Heart left ventricle (tissue), 16 donors: Measurements from ENCODE around the gene ALDH3B1. TPM values are rescaled to one million over a fixed set of nuclear protein-coding genes. Genes with fewer than 3 reads are reported as not detected.

Source experiments
- ATAC-seq, 4 donors: fragments of 200-7000 bp; cut with Tn5 transposase; one replicate each; pipeline ENCODE4 v1.9.1; 2020 to 2022; ENCODE audit warnings: moderate library complexity in 4 of 4, mild to moderate bottlenecking in 3 of 4, moderate number of reproducible peaks in 1 of 4
- DNase-seq, 5 donors: peaks; one replicate each; pipeline ENCODE4 v3.0.0-alpha.2; 2020
- H3K27ac ChIP-seq, 12 donors: fragments of 200-600 bp; sonication (generic) in 4 of 12; one replicate each; pipeline versions ENCODE4 v1.5.0 to v1.8.0; 2016 to 2022; ENCODE audit warnings: mild to moderate bottlenecking in 2 of 12
- H3K27me3 ChIP-seq, 9 donors: fragments of 200-600 bp; sonication (generic) in 2 of 9; one replicate each; pipeline versions ENCODE4 v1.5.1 to v1.8.0; 2016 to 2022; ENCODE audit warnings: mild to moderate bottlenecking in 3 of 9
- H3K36me3 ChIP-seq, 9 donors: fragments of 200-600 bp; sonication (generic) in 2 of 9; one replicate each; pipeline versions ENCODE4 v1.5.0 to v1.8.0; 2018 to 2022; ENCODE audit warnings: mild to moderate bottlenecking in 2 of 9
- H3K4me1 ChIP-seq, 12 donors: fragments of 200-600 bp; sonication (generic) in 4 of 12; one replicate each; pipeline versions ENCODE4 v1.5.0 to v1.8.0; 2016 to 2022; ENCODE audit warnings: mild to moderate bottlenecking in 3 of 12
- H3K4me3 ChIP-seq, 12 donors: fragments of 200-600 bp; sonication (generic) in 4 of 12; one replicate each; pipeline versions ENCODE4 v1.5.0 to v1.8.0; 2017 to 2022; ENCODE audit warnings: mild to moderate bottlenecking in 9 of 12, moderate library complexity in 4 of 12
- H3K9me3 ChIP-seq, 12 donors: fragments of 200-600 bp; sonication (generic) in 4 of 12; one replicate each; pipeline versions ENCODE4 v1.5.0 to v1.8.0; 2016 to 2022; ENCODE audit warnings: mild to moderate bottlenecking in 1 of 12
- POLR2A ChIP-seq, 2 donors: fragments of 450-650 bp; IDR thresholded peaks; one replicate each; pipeline ENCODE4 v1.6.1; 2017; ENCODE audit warnings: antibody characterized with exemption in 2 of 2, mild to moderate bottlenecking in 2 of 2, moderate library complexity in 2 of 2
- WGBS, 4 donors: extraction: QIAGEN DNeasy Blood & Tissue Kit in 2 of 4; methylation state at CpG; one replicate each; pipeline versions ENCODE4 v1.1.5 to v1.1.7; 2013 to 2018; 5-methylcytosine and 5-hydroxymethylcytosine counted together
- intact Hi-C, 10 donors: fragments of 100-400 bp; cut with DNase I; formaldehyde crosslinking; loops; one replicate each; pipeline versions ENCODE4 v1.11.1 to v1.14.2; 2022
- polyA plus RNA-seq, 2 donors: library from polyadenylated mRNA; stranded (reverse); fragments of 200-250 nt; gene quantifications; one replicate each; pipeline ENCODE4 v1.2.3, GENCODE V29; 2013
- total RNA-seq, 9 donors: library from RNA; depleted of rRNA in 2 of 9; stranded (reverse); fragments of >200 nt in 2 of 9; fragmentation: NEBNext Ultra II Directional in 3 of 9; extraction: Animal tissue kit (Norgen Biotek cat#: 25700) in 3 of 9; gene quantifications; one replicate each; pipeline versions ENCODE4 v1.1.0 to v1.2.4, GENCODE V29; 2016 to 2023
- TF ChIP-seq, protein P1 (sequence below), 12 donors: fragments of 200-600 bp; sonication (generic) in 4 of 12; IDR thresholded peaks; one replicate each; pipeline versions ENCODE4 v1.5.0 to v1.8.0; 2018 to 2022; ENCODE audit warnings: antibody characterized with exemption in 12 of 12, mild to moderate bottlenecking in 5 of 12
- donor health status: ischemic (EF 13 %, LVEDD 7.1; RV severe dilation, severe dysfunction).
- donor health status: healthy with polysubstance abuse.
- donor health status: DM: no; HTN: yes; CAD: no.
- donor health status: DM: no; HTN: no; CAD: no.
- donor health status: ischemic (EF 25% LVEDD 6.9; RV normal size, moderate dysfunction).
- donor health status: ischemic (EF 25% LVEDD 5.7; RV mildly dilated, moderate dysfunction).
- donor health status: healthy.
- donor health status: DM: yes; HTN: yes; CAD: no.
- donor health status: ischemic (EF 35%, LVEDD 5.7; RV mildly dilated, moderate dysfunction).
- donor health status: nonischemic (EF 11% LVEDD 7.7; RV severe dilation, severe dysfunction).
- donor health status: DM: yes; HTN: yes; CAD: no.
- donor health status: PGD.
- donor health status: ischemic (EF 29% LVEDD 5.4; RV normal size, mild dysfunction).
- donor health status: nonischemic (EF 23%, LVEDD 6.1; RV moderate dilation, normal function).

ALDH3B1 gene
- total and polyA plus RNA-seq, 11 donors, result 2.3 to 25.4 (median 4.4) TPM

DNA sequence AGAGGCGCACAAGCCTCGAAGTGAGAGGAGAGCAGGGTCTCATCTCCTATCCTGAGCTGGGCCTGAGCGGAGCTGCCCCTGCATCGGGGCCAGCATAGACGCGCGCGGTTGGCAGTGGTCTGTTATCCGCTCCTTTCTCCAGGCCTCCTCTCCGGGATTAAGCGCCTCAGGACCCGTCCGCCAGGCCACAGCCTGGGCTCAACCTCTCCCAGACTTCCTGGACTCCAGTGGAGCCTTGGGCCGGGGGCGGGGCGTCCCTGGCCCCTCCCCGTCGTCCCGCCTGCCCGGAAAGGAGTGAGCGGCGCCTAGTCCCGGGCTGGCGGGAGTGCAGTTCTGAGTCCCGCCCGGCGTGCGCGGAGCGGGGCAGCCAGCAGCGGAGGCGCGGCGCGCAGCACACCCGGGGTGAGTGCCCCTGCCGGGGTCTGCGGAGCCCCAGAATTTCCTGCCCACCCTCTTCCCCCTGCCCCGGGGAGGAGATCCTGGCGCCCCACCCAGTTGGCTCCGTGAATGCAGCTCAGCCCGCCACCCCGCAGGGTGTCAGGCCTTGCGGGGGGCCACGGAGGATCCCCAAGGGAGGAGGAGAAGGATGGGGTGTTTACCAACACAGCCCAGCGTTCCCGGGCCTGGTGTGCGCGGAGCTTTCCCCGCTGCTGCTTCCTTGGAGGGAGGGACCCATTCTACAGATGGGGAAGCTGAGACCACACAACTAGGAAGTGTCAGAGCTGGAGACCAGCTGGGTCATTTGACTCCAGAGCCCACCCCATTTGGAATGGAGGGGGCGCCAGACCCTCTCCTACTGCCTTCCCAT, 28.8 kb downstream of the ALDH3B1 start, which contains the start of gene TCIRG1:
Gene TCIRG1 (plus strand): TSS at position 308 of the 808 bp plus-strand sequence. CDS start 2,247 bp downstream, outside the sequence.
- peak; percentile 67 to 88 (median 82) for ATAC-seq
- H3K36me3 ChIP-seq, result peaks cover 0 to 44% (median 17%) of the 10 kb centered on the region in 9 donors
- TF ChIP-seq, protein P1, sequence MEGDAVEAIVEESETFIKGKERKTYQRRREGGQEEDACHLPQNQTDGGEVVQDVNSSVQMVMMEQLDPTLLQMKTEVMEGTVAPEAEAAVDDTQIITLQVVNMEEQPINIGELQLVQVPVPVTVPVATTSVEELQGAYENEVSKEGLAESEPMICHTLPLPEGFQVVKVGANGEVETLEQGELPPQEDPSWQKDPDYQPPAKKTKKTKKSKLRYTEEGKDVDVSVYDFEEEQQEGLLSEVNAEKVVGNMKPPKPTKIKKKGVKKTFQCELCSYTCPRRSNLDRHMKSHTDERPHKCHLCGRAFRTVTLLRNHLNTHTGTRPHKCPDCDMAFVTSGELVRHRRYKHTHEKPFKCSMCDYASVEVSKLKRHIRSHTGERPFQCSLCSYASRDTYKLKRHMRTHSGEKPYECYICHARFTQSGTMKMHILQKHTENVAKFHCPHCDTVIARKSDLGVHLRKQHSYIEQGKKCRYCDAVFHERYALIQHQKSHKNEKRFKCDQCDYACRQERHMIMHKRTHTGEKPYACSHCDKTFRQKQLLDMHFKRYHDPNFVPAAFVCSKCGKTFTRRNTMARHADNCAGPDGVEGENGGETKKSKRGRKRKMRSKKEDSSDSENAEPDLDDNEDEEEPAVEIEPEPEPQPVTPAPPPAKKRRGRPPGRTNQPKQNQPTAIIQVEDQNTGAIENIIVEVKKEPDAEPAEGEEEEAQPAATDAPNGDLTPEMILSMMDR (IDR thresholded peaks at IDR 0.05), result no peak
- TF ChIP-seq POLR2A (IDR thresholded peaks at IDR 0.05), result peak; percentile 73 to 98
- peak within 1 kb of the TSS; percentile 52 to 95 (median 81) for H3K4me3 ChIP-seq
- intact Hi-C loops, result loop anchor here in 5 of 10 donors (2.0 to 10.0 kb wide), 9 partner anchors 37 to 176 kb away; partner anchors contain the start of genes CHKA (in 4 of the 5), KMT5B (in 2 of the 5) and UNC93B1 (in 1 of the 5)
- WGBS, 4 donors, result 3 to 18% (median 9%) methylated on average over 23 to 51 of the region's 51 CpGs
- DNase-seq, result peak; percentile 88 to 94 (median 91)
- H3K9me3 ChIP-seq, result no peaks in the 10 kb centered on the region
- peak within 1 kb of the TSS; percentile 74 to 96 (median 90) for H3K27ac ChIP-seq
- no peaks in the 10 kb centered on the region for H3K27me3 ChIP-seq
- H3K4me1 ChIP-seq, result peaks cover 11 to 58% (median 41%) of the 10 kb centered on the region in 12 donors

DNA sequence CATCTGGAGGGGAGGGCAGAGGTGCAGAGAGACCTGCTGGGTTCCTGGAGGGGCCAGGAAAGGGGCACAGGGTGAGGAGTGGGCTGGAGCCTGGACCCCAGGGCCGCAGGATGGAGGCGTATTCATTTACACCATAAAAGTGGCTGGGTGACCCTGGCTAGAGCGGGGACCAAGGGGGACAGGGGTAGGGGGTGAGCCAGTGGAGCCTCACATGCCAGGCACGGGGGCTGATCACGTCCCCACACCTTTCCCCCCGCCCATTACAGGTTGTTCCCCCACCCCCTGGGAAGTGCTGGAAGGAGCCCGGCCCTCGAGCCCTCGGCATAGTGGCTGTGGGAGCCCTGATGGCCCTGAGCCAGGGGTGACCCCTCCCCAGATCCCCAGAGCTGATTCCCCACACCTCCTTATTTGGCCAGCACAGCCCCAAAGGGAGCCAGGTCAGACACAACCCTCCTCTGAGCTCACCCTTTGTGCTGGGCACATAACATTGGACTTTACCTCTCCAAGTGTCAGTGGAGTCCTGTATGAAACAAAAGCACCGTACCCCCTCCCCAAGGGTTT, 29.5 kb downstream of the ALDH3B1 start:
- Histone ChIP-seq H3K4me1 (peaks cover 11 to 52% (median 41%) of the 10 kb centered on the region in 12 donors), H3K36me3 (peaks cover 0 to 44% (median 10%) of the 10 kb centered on the region in 9 donors), H3K27ac (peak overlapping the region; percentile 74 to 96 (median 90)), H3K27me3 (no peaks in the 10 kb centered on the region), H3K9me3 (no peaks in the 10 kb centered on the region), H3K4me3 (peak overlapping the region; percentile 52 to 95 (median 81))
- ATAC-seq (no peak), DNase-seq (peak in 2 of 5 donors; percentile 30 to 32)
- 35 to 59% (median 48%) methylated on average over 9 to 10 of the region's 10 CpGs for WGBS, 4 donors
- TF ChIP-seq POLR2A (IDR thresholded peaks at IDR 0.05), result no peak
- TF ChIP-seq, protein P1 (IDR thresholded peaks at IDR 0.05), result no peak
- intact Hi-C loops, result loop anchor here in 5 of 10 donors (2.0 to 10.0 kb wide), 9 partner anchors 37 to 175 kb away; partner anchors contain the start of genes CHKA (in 4 of the 5), KMT5B (in 2 of the 5) and UNC93B1 (in 1 of the 5)

DNA sequence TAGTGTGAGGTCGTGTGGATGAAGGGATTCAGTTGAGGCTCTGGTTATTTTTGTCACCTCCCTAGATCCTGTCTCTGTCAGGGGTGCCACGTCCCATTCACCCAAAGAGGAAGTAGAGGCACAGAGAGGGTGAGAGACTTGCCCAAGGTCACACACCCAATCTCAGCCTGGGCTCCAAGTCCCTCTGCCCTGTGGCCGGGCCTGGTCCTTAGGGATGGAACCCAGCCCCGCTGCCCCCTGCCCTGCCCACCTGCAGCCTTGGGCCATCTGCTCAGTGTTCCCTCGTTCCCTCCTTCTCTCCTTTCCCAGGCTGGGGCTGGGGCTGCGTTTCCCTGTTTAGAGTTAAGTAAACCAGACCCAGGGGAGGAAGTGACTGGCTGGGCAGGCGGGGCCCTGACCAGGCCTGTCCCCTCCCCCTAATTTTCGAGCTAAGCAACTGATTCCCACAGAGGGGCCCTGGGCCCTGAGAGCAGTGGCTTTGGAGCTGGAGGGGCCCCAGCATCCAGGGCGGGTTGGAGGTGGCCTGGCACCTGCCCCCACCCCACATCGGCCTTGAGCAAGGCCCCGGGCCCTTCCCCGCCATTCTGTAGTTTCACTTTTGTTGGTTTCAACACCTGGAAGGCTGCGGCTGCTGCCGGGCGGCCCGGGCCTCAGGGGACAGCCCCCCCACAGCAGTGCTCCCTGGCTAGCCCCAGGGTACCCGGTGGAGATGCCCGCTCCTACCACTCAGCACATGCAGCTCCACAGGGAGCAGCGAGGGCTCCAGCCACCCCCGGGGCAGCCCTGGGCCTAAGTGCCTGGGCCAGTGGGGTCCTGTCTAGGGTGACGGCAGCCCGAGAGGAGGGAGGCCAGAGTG, 30.2 kb downstream of the ALDH3B1 start:
- intact Hi-C loops, result no loop called here
- H3K9me3 ChIP-seq, result no peaks in the 10 kb centered on the region
- H3K27ac ChIP-seq, result peak overlapping the region; percentile 74 to 96 (median 90)
- H3K27me3 ChIP-seq, result no peaks in the 10 kb centered on the region
- peak overlapping the region; percentile 52 to 95 (median 81) for H3K4me3 ChIP-seq
- ATAC-seq (peak; percentile 15 to 64 (median 18)), DNase-seq (peak; percentile 73 to 83 (median 76))
- TF ChIP-seq, protein P1 (IDR thresholded peaks at IDR 0.05), result no peak
- TF ChIP-seq POLR2A (IDR thresholded peaks at IDR 0.05), result peak in 1 of 2 donors; percentile 28
- peaks cover 0 to 49% (median 13%) of the 10 kb centered on the region in 9 donors for H3K36me3 ChIP-seq
- peaks cover 11 to 52% (median 41%) of the 10 kb centered on the region in 12 donors for H3K4me1 ChIP-seq
- WGBS, 4 donors, result 26 to 43% (median 36%) methylated on average over 19 to 22 of the region's 22 CpGs
